MG63 (cell line): Measurements from ENCODE around the gene KCNIP4. TPM values are rescaled to one million over a fixed set of nuclear protein-coding genes. Genes with fewer than 3 reads are reported as not detected.
A peak's percentile ranks its signal among the peaks of the same experiment; 100 is the strongest.

Experiments
- DNase-seq: peaks from one replicate; pipeline ENCODE4 v3.0.0-alpha.2; 2020
- H3K27me3 ChIP-seq: fragments of 250-450 bp; sonication (Bioruptor Pico); 2 replicates; pipeline ENCODE4 v1.5.1; 2020; ENCODE audit warnings: mild to moderate bottlenecking, moderate library complexity
- H3K36me3 ChIP-seq: fragments of 250-450 bp; sonication (Bioruptor Pico); 2 replicates; pipeline ENCODE4 v1.5.1; 2020; ENCODE audit warnings: mild to moderate bottlenecking, moderate library complexity
- H3K4me3 ChIP-seq: fragments of 250-450 bp; sonication (Bioruptor Pico); 2 replicates; pipeline ENCODE4 v1.5.1; 2020; ENCODE audit warnings: mild to moderate bottlenecking, moderate library complexity
- H3K9me3 ChIP-seq: fragments of 250-450 bp; sonication (Bioruptor Pico); 2 replicates; pipeline ENCODE4 v1.5.1; 2020; ENCODE audit warnings: mild to moderate bottlenecking, moderate library complexity
- total RNA-seq: library from RNA; depleted of rRNA; stranded (reverse); fragments of >200 nt; shearing (Covaris generic); gene quantifications from 2 replicates; pipeline ENCODE4 v1.2.3, GENCODE V29; 2014; ENCODE audit warnings: low replicate concordance

The KCNIP4 gene
- total RNA-seq, 1 experiment from 2014 or later, result not detected

DNA sequence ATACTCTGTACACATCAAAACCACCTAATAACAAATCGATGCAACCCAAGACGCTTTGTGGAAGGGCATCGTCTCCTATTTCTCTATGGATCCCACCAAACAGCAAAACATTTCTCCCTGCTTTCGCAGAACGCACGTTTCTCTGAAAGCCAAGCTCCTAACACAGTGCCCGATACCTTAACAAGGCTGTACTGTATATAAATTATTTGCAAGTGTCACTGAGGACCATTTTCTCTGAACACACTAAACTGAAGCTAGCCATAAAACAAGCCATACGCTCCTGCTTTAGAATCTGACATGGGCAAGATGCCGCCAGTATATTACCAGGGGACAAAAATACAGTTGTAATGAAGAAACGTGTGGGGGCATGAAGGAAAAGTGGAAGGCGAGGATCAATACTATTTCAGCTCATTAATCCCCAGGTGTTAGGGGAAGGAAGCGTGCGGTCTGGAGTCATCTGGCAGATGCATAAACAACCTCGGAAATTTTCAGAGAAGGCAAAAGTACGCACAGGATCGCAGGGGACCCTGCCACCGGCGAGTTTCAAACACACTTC lies 703 bp downstream of the KCNIP4 start:
- Histone ChIP-seq H3K4me3 (no peak overlapping the region), H3K36me3 (no peaks in the 10 kb centered on the region), H3K27me3 (no peaks in the 10 kb centered on the region), H3K9me3 (no peaks in the 10 kb centered on the region)
- no peak for DNase-seq

DNA sequence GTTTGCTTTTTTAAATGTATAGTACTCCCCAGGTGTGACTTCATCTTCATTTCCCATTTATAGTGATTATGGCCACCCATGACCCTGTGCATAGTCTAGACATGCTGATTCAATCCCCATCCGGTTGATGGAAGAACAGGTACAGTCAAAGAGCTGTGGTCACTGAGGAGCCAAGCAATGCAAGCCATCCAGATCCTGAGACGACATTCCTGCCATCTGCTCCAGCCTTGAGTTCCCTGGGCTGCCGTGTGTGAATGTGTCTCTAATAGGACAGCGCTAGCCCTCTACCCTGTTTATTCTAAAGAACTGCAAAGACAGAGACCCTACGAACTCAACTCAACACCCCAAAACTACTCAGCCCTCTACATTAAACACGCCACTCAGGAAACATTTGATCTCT lies 1.7 kb downstream of the KCNIP4 start:
- Histone ChIP-seq H3K4me3 (no peak overlapping the region), H3K36me3 (no peaks in the 10 kb centered on the region), H3K27me3 (no peaks in the 10 kb centered on the region), H3K9me3 (no peaks in the 10 kb centered on the region)
- no peak for DNase-seq

DNA sequence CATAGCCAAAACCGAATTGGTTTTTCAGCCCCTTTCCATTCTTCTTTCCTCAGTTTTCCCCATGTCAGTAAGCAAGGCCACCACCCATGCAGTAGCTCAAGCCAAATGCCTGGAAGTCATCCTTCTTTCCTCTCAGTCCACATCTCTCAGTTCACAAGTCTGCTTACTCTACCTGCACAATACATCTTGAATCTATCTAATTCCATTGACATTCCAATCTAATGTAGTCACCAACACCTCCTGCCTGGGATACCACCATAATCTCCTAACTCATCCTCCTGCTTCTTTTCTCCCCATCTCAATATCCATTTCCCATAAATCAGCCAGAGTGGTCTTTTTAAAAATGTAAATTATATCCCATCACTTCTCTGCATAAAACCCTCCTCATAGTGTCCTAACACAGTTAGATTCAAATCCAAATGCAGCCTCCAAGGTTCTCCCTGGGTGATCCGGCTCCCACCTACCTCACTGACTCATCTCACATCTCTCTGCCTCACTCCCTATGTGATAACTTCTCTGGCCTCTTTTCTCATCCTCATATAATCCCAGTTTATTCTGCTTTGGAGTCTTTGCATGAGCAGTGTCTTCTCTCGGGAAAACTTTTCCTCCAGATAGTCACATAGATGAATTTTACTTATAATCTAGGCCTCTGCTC lies 26.9 kb downstream of the KCNIP4 start:
- no peak for DNase-seq
- no peaks in the 10 kb centered on the region for H3K9me3 ChIP-seq
- H3K36me3 ChIP-seq, result no peaks in the 10 kb centered on the region
- no peaks in the 10 kb centered on the region for H3K27me3 ChIP-seq
- H3K4me3 ChIP-seq, result no peak overlapping the region

DNA sequence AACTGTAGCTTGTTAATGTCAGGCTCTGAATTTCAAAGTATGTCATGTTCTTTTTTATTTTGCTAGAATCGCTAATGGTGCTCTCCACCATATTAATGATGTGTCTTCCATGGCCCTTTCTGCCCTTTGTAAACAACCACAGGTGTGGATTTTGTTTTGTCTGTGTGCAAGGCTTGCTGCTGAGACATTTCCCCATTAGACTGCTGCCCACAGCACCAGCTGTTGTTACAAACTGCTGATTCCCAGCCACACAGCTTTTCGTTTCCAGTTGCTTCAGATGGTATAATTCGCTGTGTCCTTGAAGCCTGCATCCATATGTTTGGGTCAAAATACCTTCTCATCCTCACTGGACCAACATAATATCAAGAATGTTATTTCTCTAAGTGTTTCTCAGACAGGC lies 32.8 kb downstream of the KCNIP4 start:
- no peak for DNase-seq
- Histone ChIP-seq H3K9me3 (no peaks in the 10 kb centered on the region), H3K36me3 (no peaks in the 10 kb centered on the region), H3K27me3 (no peaks in the 10 kb centered on the region), H3K4me3 (no peak overlapping the region)

DNA sequence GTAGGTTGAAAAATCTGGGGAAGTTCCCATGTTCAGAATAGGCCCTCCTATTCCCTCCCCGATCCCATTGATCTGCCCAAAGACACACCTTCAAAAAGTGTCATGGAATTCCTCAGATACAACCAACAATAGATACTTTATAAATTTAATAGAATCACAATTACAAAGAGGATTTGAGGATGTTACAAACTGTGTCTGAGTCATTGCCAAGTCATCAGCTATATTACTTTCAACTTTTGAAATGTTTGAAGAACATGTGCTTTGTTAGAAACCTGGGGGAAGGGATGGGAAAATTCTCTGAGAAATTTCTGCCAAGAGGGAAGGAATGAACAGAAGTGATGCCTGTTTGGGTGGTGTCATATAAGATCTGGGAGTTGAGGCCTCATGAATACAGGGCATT lies 46.7 kb downstream of the KCNIP4 start:
- DNase-seq, result no peak
- H3K27me3 ChIP-seq, result no peaks in the 10 kb centered on the region
- no peaks in the 10 kb centered on the region for H3K9me3 ChIP-seq
- H3K4me3 ChIP-seq, result no peak overlapping the region
- no peaks in the 10 kb centered on the region for H3K36me3 ChIP-seq

DNA sequence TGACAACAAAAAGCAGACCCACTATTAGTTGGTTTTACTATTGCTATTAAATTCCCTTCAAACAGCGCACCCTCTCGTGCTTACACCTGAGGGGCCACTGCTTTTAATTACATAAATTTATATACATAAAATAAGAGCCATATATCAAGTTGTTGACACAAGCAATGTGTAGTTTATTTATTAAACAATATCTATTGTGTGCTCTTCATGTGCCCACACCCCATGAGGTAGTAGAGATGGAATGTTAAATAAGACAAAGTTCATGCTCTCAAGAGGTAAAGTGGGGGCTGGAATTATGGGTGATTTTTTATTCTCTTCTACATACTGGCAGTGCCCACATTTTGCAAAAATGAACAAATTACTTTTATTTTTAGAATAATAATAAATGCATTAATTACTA lies 47.3 kb downstream of the KCNIP4 start:
- no peak for DNase-seq
- H3K36me3 ChIP-seq, result no peaks in the 10 kb centered on the region
- H3K4me3 ChIP-seq, result no peak overlapping the region
- H3K27me3 ChIP-seq, result no peaks in the 10 kb centered on the region
- no peaks in the 10 kb centered on the region for H3K9me3 ChIP-seq

DNA sequence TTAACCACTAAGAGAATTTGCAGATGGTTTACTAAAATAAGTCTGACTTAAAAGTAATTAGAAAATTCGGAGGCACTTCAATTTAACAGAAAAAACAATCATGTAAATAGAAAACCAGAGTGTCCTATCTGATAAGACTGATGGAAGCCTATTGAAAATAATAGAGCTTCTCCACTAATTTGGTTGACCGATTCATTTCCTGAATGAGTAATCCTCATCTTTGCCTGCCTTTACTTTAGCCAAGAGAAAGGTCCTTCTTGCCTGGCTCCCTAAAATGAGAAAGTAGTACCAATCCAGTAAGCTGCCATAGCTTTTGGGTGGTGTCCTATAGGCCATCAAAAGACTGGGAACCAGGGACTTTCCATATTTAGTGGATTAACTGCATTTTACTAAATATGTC lies 48.4 kb downstream of the KCNIP4 start:
- Histone ChIP-seq H3K4me3 (no peak overlapping the region), H3K36me3 (no peaks in the 10 kb centered on the region), H3K9me3 (no peaks in the 10 kb centered on the region), H3K27me3 (no peaks in the 10 kb centered on the region)
- DNase-seq, result no peak

DNA sequence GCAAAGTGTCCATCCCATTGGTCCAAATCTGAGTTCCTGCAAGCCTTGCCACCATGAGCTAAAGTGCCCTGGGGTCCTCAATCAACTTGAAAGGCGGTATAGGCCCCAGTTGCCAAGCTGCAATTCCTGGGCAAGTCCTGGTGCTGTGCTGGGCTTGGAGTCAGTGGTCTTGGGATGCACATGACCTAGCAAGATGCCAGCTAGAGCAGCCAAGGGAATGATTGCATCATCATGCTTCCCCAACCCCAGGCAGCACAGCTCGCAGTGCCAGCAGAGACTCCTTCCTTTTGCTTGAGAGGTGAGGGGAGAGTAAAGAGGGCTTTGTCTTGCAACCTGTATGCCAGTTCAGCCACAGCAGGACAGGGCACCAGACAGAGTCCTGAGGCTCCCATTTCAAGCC lies 50.5 kb downstream of the KCNIP4 start:
- no peaks in the 10 kb centered on the region for H3K27me3 ChIP-seq
- no peaks in the 10 kb centered on the region for H3K36me3 ChIP-seq
- no peak overlapping the region for H3K4me3 ChIP-seq
- no peaks in the 10 kb centered on the region for H3K9me3 ChIP-seq
- DNase-seq, result peak; percentile 2

DNA sequence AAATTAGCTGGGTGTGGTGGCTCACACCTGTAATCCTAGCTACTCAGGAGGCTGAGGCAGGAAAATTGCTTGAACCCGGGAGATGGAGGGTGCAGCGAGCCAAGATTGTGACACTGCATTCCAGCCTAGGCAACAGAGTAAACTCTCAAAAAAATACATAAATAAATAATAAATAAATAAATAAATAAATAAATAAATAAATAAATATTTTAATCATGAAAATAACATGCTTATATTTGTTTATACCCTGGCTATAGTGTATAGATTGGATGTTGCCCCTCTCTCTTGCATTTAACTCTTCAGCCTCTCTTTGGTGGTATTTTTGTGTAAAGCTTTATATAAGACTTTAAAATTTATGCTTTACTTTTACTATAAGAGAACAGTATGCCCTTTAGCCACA lies 51.8 kb downstream of the KCNIP4 start:
- Histone ChIP-seq H3K36me3 (no peaks in the 10 kb centered on the region), H3K27me3 (no peaks in the 10 kb centered on the region), H3K4me3 (no peak overlapping the region), H3K9me3 (no peaks in the 10 kb centered on the region)
- DNase-seq, result no peak

DNA sequence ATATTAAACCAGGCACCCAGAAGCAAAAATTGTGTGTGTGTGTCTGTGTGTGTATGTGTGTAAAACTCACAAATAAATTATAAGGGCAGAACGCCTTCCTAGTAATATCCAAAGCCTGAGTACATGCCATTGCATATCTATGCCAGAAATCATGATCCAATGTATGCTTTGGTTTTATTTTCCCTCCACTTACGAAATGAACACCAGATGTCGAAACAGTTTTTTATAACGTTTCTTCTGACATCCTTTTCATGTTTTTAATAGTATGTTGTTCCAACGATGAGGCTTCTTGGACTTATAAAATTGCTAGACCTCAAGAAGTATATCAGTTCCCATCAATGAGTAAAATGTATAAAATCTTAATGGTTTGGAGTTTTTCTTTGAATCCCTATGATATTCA lies 55.4 kb downstream of the KCNIP4 start:
- no peaks in the 10 kb centered on the region for H3K36me3 ChIP-seq
- H3K9me3 ChIP-seq, result no peaks in the 10 kb centered on the region
- no peak for DNase-seq
- no peak overlapping the region for H3K4me3 ChIP-seq
- no peaks in the 10 kb centered on the region for H3K27me3 ChIP-seq

DNA sequence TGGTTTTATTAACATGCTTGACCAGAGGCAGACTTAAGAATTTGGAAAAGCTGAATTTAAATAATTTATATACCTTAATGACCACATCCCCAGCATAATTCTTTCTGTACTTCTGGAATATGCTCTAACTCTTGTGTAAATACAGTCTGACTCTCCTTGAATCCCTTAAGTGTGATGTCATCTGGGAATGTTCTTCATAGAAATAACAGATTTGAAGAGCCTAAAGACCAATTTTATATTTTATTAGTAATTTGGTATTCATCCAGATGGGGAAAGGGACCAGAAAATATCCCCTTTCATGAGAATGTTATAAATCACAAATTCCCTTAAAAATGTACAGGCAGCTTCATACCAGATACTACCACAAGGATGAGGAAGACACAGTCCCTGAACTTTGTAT lies 58.3 kb downstream of the KCNIP4 start:
- Histone ChIP-seq H3K4me3 (no peak overlapping the region), H3K36me3 (no peaks in the 10 kb centered on the region)
- DNase-seq, result no peak

DNA sequence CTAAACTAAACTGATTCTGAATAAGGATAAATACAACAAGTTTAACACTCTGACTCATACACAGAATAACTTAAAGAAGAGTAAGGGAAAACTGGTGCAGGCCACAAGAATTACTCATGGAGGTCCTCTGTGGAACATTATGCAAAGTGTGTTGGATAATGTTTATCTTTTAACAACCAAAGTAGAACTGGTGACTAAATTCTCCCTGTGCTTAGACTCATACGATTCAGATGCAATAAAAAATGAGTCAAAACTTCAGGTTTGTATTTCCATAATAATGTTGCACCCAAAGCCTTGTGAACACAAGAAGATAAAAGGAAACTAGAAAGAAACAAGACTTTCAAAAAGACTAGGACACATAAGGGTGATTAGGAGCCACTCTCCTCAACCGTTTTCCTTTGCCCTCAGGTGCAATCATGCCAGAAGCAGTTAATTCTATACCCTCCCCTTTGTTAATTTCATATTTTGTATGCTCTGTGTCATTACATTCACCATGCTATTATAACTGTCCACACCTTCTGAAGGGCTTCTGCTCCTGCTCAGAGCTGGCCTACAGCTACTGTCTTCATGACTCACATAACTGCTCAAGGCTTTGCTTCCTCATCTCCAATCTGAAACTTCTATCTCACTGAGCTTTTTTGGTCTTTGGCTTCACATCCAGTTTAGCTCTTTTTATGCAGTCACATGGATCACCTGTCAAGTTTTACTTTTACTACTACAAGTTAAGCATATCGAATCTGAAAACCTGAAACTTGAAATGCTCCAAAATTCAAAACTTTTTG lies 60.2 kb downstream of the KCNIP4 start:
- peak; percentile 21 for DNase-seq
- no peaks in the 10 kb centered on the region for H3K9me3 ChIP-seq
- H3K27me3 ChIP-seq, result no peaks in the 10 kb centered on the region
- no peak overlapping the region for H3K4me3 ChIP-seq
- no peaks in the 10 kb centered on the region for H3K36me3 ChIP-seq

More for the DNA sequence above, 58.3 kb downstream of the KCNIP4 start:
- no peaks in the 10 kb centered on the region for H3K9me3 ChIP-seq
- H3K27me3 ChIP-seq, result no peaks in the 10 kb centered on the region

DNA sequence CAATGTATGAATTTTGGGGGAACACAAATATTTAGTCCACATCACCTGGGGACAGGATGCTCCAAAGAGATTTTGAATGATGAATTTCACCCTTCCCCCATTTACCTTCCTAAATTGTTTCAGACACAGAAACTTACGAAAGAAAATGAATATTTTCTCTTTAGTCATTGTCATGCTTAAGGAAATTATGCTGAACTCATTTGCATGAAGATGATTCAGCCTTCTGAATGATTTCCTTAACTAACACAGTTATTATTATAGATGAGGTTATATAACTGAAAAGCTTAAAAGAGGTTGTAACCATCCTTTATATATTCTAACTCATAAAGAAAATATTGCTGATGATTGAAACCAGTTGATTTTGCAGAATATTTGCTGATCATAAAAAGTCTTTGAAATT lies 61.1 kb downstream of the KCNIP4 start:
- Histone ChIP-seq H3K9me3 (no peaks in the 10 kb centered on the region), H3K36me3 (no peaks in the 10 kb centered on the region), H3K4me3 (no peak overlapping the region), H3K27me3 (no peaks in the 10 kb centered on the region)
- DNase-seq, result no peak

DNA sequence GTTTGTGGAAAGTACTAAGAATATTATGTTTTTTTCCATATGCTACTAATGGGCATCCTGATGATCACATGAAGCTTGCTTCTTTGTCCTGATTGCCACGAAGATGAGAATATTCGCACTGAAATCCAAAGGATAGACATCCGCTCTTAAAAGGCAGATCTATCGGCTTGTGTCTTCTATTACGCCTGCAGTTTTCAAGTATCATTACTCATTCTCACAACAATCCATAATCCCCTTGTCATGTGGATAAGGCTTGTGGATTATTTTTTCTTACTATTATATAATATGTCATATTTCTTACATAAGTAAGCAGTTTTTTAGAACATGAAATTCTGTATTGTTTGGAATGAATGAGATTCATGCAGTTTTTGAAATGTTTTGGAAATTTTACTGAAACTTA lies 62.8 kb downstream of the KCNIP4 start:
- DNase-seq, result no peak
- H3K4me3 ChIP-seq, result no peak overlapping the region
- no peaks in the 10 kb centered on the region for H3K9me3 ChIP-seq
- no peaks in the 10 kb centered on the region for H3K27me3 ChIP-seq
- H3K36me3 ChIP-seq, result no peaks in the 10 kb centered on the region

DNA sequence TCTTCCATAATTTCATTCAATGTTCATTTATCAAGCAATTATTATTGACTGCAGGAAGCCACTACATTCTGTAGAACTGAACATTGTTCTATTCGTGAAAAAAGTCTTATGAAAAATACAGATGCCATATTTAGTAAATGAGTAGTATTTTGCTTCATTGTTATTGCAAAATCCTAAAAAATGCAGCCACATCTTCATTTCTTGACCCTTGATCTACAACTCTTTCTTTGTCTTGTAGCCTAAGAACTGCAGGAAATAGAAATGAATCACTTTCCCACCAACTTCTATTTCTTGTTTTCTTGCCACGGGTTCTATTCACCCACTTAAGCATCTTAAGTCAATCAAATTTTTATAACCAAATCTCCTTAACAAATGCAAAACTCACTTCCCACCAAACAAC lies 63.3 kb downstream of the KCNIP4 start:
- H3K36me3 ChIP-seq, result no peaks in the 10 kb centered on the region
- H3K27me3 ChIP-seq, result no peaks in the 10 kb centered on the region
- DNase-seq, result no peak
- H3K9me3 ChIP-seq, result no peaks in the 10 kb centered on the region
- H3K4me3 ChIP-seq, result no peak overlapping the region

DNA sequence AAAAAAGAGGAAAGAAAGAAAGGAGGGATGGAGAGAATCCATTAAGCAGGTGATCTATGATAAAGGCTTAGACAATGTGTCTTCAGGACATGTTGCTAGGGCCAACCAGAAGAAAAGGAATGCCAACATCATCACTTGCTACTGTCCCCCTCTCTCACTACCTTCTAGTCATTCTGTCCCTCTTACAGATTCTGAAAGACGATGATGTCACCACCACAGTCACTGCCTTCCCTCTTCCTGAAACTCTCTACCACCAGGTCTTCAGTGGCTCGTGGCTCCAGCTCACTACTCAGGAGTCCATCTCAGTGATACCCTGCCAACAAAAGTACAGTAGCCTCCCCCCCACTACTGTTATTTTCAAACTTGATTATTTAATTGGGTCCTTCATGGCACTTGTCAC lies 64.0 kb downstream of the KCNIP4 start:
- Histone ChIP-seq H3K9me3 (no peaks in the 10 kb centered on the region), H3K27me3 (no peaks in the 10 kb centered on the region), H3K36me3 (no peaks in the 10 kb centered on the region), H3K4me3 (no peak overlapping the region)
- no peak for DNase-seq

DNA sequence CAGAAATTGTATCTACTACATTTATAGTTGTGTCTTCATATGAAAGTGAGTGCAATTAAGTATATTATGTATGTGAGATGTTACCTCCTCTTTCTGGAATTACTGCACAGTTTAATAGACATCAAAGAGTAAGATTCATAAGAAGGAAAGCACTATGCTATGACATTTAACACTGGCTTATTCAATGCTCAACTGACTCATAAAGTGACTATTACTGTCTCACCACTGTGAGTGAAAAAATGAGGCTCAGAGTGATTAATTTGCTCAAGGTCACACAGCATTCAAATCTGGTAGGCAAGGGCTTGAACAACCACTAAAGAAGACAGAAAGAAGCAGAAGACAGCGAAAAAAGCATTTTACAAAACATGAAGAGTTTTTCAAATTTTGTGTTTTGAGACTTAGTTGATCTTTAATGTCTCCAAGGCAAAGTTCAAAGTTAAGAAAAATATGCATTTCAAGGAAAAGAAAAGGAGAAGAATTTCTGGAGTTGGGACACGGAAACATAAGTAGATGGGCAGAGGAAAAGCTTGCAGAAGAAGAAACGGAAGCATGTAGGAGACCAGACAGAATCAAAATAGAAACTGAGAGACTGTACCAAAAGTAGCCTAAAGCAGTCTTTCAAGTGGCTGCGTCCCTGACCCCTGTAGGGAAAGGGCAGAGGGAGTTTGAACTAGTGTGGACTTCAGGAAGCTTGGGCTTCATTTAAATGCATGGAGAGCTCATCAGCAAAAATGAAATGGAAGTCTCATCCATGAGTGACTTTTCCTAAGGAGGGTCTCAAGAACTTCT lies 66.3 kb downstream of the KCNIP4 start:
- no peaks in the 10 kb centered on the region for H3K27me3 ChIP-seq
- no peak overlapping the region for H3K4me3 ChIP-seq
- DNase-seq, result no peak

More for the DNA sequence above, 66.3 kb downstream of the KCNIP4 start:
- Histone ChIP-seq H3K36me3 (no peaks in the 10 kb centered on the region), H3K9me3 (no peaks in the 10 kb centered on the region)
